HepG2 (cell line): Measurements from ENCODE around the gene KCNB1. TPM values are rescaled to one million over a fixed set of nuclear protein-coding genes. Genes with fewer than 3 reads are reported as not detected.

ENCODE experiments used
- ATAC-seq: fragments of 200-7000 bp; cut with Tn5 transposase; 3 replicates; pipeline ENCODE4 v1.9.1; 2020; ENCODE audit warnings: mild to moderate bottlenecking, moderate library complexity
- BruUV-seq: library from RNA; stranded (reverse); fragments of 400-500 nt; replicated peaks from 2 replicates; lab custom pipeline; 2021; lab: Mats Ljungman, UMichigan
- CTCF ChIA-PET: fragments of 300-600 bp; formaldehyde crosslinking; extraction: SDS; loops from one replicate; lab custom pipeline; 2021; ENCODE audit warnings: low total read pairs, inconsistent platforms, low intra/inter-chr PET ratio; lab: Yijun Ruan, JAX
- POLR2A ChIA-PET: fragments of 350-600 bp; sonication (Branson Sonifier 250); formaldehyde crosslinking; loops from one replicate; lab custom pipeline; 2020; ENCODE audit warnings: antibody characterized with exemption, inconsistent platforms; lab: Yijun Ruan, JAX
- DNase-seq: peaks from one replicate; pipeline ENCODE4 v3.0.0-alpha.2; 2015; ENCODE audit warnings: low spot score
- FAIRE-seq: peaks from 3 replicates; lab custom pipeline; 2011; peaks lifted over from hg19 to GRCh38; lab: Jason Lieb, UNC
- H2AFZ ChIP-seq: one replicate; pipeline ENCODE4 v1.6.1; 2011; ENCODE audit warnings: low read length, inconsistent platforms
- H3K27ac ChIP-seq: fragments of 300-600 bp; 3 replicates; pipeline ENCODE4 v1.8.0; 2011; ENCODE audit warnings: mixed run types, mild to moderate bottlenecking, mixed read lengths, low read length, inconsistent platforms; ENCODE audit not compliant: insufficient read depth; ENCODE audit errors: extremely low read length
- H3K27me3 ChIP-seq, 2 experiments: fragments of 200-600 bp in 1 of 2; 2 replicates in 1 of 2; 3 replicates in 1 of 2; pipeline versions ENCODE4 v1.6.0 to v1.8.0; 2011; ENCODE audit warnings: low read length in 2 of 2, mild to moderate bottlenecking in 2 of 2, moderate library complexity in 2 of 2, inconsistent platforms in 1 of 2; ENCODE audit not compliant: insufficient read depth in 2 of 2, control insufficient read depth in 1 of 2
- H3K36me3 ChIP-seq, 2 experiments: fragments of 200-600 bp in 1 of 2; replicated peaks in 1 of 2; 2 replicates in 1 of 2; 3 replicates in 1 of 2; pipeline versions ENCODE4 v1.5.1 to v1.8.0; 2011; ENCODE audit warnings: low read length in 2 of 2, inconsistent platforms in 1 of 2; ENCODE audit not compliant: insufficient read depth in 2 of 2, control insufficient read depth in 1 of 2
- H3K4me1 ChIP-seq: 2 replicates; pipeline ENCODE4 v1.5.1; 2012; ENCODE audit warnings: low read length, inconsistent platforms; ENCODE audit not compliant: insufficient read depth
- H3K4me2 ChIP-seq: 2 replicates; pipeline ENCODE4 v1.6.0; 2011; ENCODE audit warnings: low read depth, low read length, inconsistent platforms
- H3K4me3 ChIP-seq, 3 experiments: fragments of 200-600 bp in 1 of 3; sonication (generic), shearing (Covaris generic) in 1 of 3; replicated peaks in 1 of 3; 2 replicates each; pipeline ENCODE4 v1.5.1; 2011 to 2016; ENCODE audit warnings: low read length in 3 of 3, inconsistent platforms in 2 of 3, low read depth in 2 of 3, mild to moderate bottlenecking in 2 of 3, control low read depth in 1 of 3, mixed read lengths in 1 of 3; ENCODE audit not compliant: insufficient read depth in 1 of 3
- H3K79me2 ChIP-seq: one replicate; pipeline ENCODE4 v1.6.1; 2011; ENCODE audit warnings: low read length, inconsistent platforms; ENCODE audit not compliant: insufficient read depth
- H3K9ac ChIP-seq: 2 replicates; pipeline ENCODE4 v1.6.0; 2011; ENCODE audit warnings: mild to moderate bottlenecking, low read depth, low read length, inconsistent platforms; ENCODE audit not compliant: insufficient read depth
- H3K9me3 ChIP-seq: 2 replicates; pipeline ENCODE4 v1.5.1; 2012; ENCODE audit warnings: mild to moderate bottlenecking, low read length
- H4K20me1 ChIP-seq: 2 replicates; pipeline ENCODE4 v1.6.0; 2011; ENCODE audit warnings: inconsistent platforms, mild to moderate bottlenecking, low read length, moderate library complexity; ENCODE audit not compliant: insufficient read depth
- ATAD3A ChIP-seq: sonication (generic); formaldehyde crosslinking; IDR thresholded peaks from 2 replicates; pipeline ENCODE4 v1.4.0; 2020; ENCODE audit warnings: missing genetic modification reagents
- DNMT1 ChIP-seq: sonication (generic); formaldehyde crosslinking; IDR thresholded peaks from 2 replicates; pipeline ENCODE4 v1.5.1; 2020; ENCODE audit warnings: mild to moderate bottlenecking, missing genetic modification reagents
- HMGXB4 ChIP-seq, 2 experiments: sonication (generic) in 1 of 2; formaldehyde crosslinking in 1 of 2; IDR thresholded peaks; 2 replicates each; pipeline versions ENCODE4 v1.4.0 to v1.6.1; 2018 to 2020; ENCODE audit warnings: missing genetic modification reagents in 2 of 2, borderline replicate concordance in 1 of 2, low read depth in 1 of 2, mild to moderate bottlenecking in 1 of 2, missing biosample characterization in 1 of 2
- KLF15 ChIP-seq: sonication (generic); formaldehyde crosslinking; IDR thresholded peaks from 2 replicates; pipeline ENCODE4 v1.8.1; 2023; ENCODE audit warnings: borderline replicate concordance, mild to moderate bottlenecking, inconsistent platforms, missing genetic modification reagents, mixed read lengths
- MTA3 ChIP-seq: sonication (generic); formaldehyde crosslinking; IDR thresholded peaks from 2 replicates; pipeline ENCODE4 v1.4.0; 2020; ENCODE audit warnings: missing genetic modification reagents
- NCOA5 ChIP-seq: sonication (generic); formaldehyde crosslinking; IDR thresholded peaks from 2 replicates; pipeline ENCODE4 v1.4.0; 2020; ENCODE audit warnings: missing genetic modification reagents
- NFYC ChIP-seq: IDR thresholded peaks from 2 replicates; pipeline ENCODE4 v1.6.1; 2016; ENCODE audit warnings: missing genetic modification reagents, missing compliant biosample characterization
- PATZ1 ChIP-seq: sonication (generic); formaldehyde crosslinking; IDR thresholded peaks from 2 replicates; pipeline ENCODE4 v1.4.0; 2020; ENCODE audit warnings: missing genetic modification reagents
- SKI ChIP-seq: fragments of 450-650 bp; IDR thresholded peaks from one replicate; pipeline ENCODE4 v1.6.1; 2018; ENCODE audit warnings: mild to moderate bottlenecking; ENCODE audit not compliant: partially characterized antibody
- SRSF9 ChIP-seq: fragments of 200-400 bp; formaldehyde crosslinking; IDR thresholded peaks from 2 replicates; pipeline ENCODE4 v1.6.1; 2018; ENCODE audit warnings: borderline replicate concordance, mild to moderate bottlenecking, low read depth, low read length; ENCODE audit not compliant: insufficient read depth, poor library complexity, severe bottlenecking
- YEATS2 ChIP-seq: sonication (generic); formaldehyde crosslinking; IDR thresholded peaks from 2 replicates; pipeline ENCODE4 v1.4.0; 2020; ENCODE audit warnings: missing genetic modification reagents, borderline replicate concordance
- ZFP36L2 ChIP-seq: sonication (generic); formaldehyde crosslinking; IDR thresholded peaks from 2 replicates; pipeline ENCODE4 v1.4.0; 2020; ENCODE audit warnings: missing genetic modification reagents
- ZKSCAN1 ChIP-seq: fragments of 150-350 bp; IDR thresholded peaks from 2 replicates; pipeline ENCODE4 v1.6.1; 2014; ENCODE audit warnings: low read length
- ZNF207 ChIP-seq: fragments of 450-650 bp; IDR thresholded peaks from 2 replicates; pipeline ENCODE4 v1.6.1; 2016; ENCODE audit warnings: antibody characterized with exemption, borderline replicate concordance
- ZNF350 ChIP-seq: sonication (generic); formaldehyde crosslinking; IDR thresholded peaks from 2 replicates; pipeline ENCODE4 v1.4.0; 2020; ENCODE audit warnings: mild to moderate bottlenecking, low read depth, missing genetic modification reagents, borderline replicate concordance
- ZSCAN25 ChIP-seq: sonication (generic); formaldehyde crosslinking; IDR thresholded peaks from 2 replicates; pipeline ENCODE4 v1.8.0; 2022; ENCODE audit warnings: mild to moderate bottlenecking, missing genetic modification reagents
- WGBS: methylation state at CpG from one replicate; pipeline ENCODE4 v1.1.6; 2017; ENCODE audit warnings: low lambda C conversion rate; 5-methylcytosine and 5-hydroxymethylcytosine counted together
- in situ Hi-C: cut with HindIII; loops from 2 replicates; pipeline ENCODE4 v1.10.0; 2017; ENCODE audit warnings: low pct_unique_long_range_greater_than_20kb; ENCODE audit not compliant: extremely low pct_ligation_motif_present
- intact Hi-C: fragments of 100-400 bp; cut with micrococcal nuclease; formaldehyde crosslinking; loops from one replicate; pipeline ENCODE4 v1.10.0; 2022; ENCODE audit not compliant: unreplicated experiment
- polyA plus RNA-seq, 8 experiments: library from polyadenylated mRNA; depleted of rRNA in 3 of 8; stranded (reverse) in 7 of 8; unstranded in 1 of 8; fragments of >200 nt; fragmentation: Illumina TruSeq in 4 of 8; extraction: Trizol in 4 of 8; gene quantifications; 2 replicates each; pipeline versions ENCODE4 v1.2.1 to v1.2.3, GENCODE V29; 2011 to 2016; ENCODE audit warnings: low read depth in 4 of 8, missing spikeins in 1 of 8, mixed read lengths in 1 of 8; ENCODE audit not compliant: insufficient read depth in 1 of 8
- total RNA-seq, 5 experiments: library from RNA; depleted of rRNA; stranded (reverse); fragments of >200 nt; fragmentation: Illumina TruSeq; extraction: Trizol; gene quantifications; 2 replicates each; pipeline ENCODE4 v1.2.3, GENCODE V29; 2016; ENCODE audit warnings: low read depth in 1 of 5

Gene KCNB1
- total and polyA plus RNA-seq, 2 of the 13 experiments (the other 11 are each of a cell fraction or from before 2014, with no cell fraction given) = 0.02 TPM; not detected in 1

- ChIA-PET CTCF (no interaction called here), POLR2A (no interaction called here)
- H3K27ac ChIP-seq = no peak overlapping the region
- in situ Hi-C loops = no loop called here
- H3K4me3 ChIP-seq = no peak overlapping the region
- peaks cover 10 to 66% of the 10 kb centered on the region in 2 experiments; a peak in 3 of 5 replicates for H3K27me3 ChIP-seq
- FAIRE-seq (no peak), DNase-seq (no peak), ATAC-seq (no peak)
- H3K36me3 ChIP-seq = no peaks in the 10 kb centered on the region
- H3K4me2 ChIP-seq = no peak overlapping the region
- 21% methylated on average over 6 of the region's 6 CpGs for WGBS
- H2AFZ ChIP-seq = no peak overlapping the region
- intact Hi-C loops = no loop called here
- H3K4me1 ChIP-seq = no peaks in the 10 kb centered on the region
- no peaks in the 10 kb centered on the region for H3K79me2 ChIP-seq
- H4K20me1 ChIP-seq = no peaks in the 10 kb centered on the region
- no peaks in the 10 kb centered on the region for H3K9me3 ChIP-seq
- no peak overlapping the region for H3K9ac ChIP-seq
- BruUV-seq = no TSS peak
- TF ChIP-seq ZNF350 (no peak), HMGXB4 (CRISPR knock-in tag; IDR thresholded peaks at IDR 0.05; ENCODE audit: borderline replicate concordance in 1 of 2, low read depth in 1 of 2) (no peak), KLF15 (CRISPR knock-in tag) (no peak), ZKSCAN1 (no peak), NFYC (CRISPR knock-in tag) (no peak), MTA3 (no peak), ZNF207 (no peak), SRSF9 (no peak), YEATS2 (CRISPR knock-in tag) (no peak), SKI (no peak), ATAD3A (CRISPR knock-in tag) (no peak), ZSCAN25 (CRISPR knock-in tag) (no peak), NCOA5 (CRISPR knock-in tag) (no peak), DNMT1 (CRISPR knock-in tag) (no peak), ZFP36L2 (CRISPR knock-in tag) (no peak), PATZ1 (CRISPR knock-in tag) (no peak)
Observed at GRCh38 chr20:49459684-49460083, 22.8 kb downstream of the KCNB1 start.
